Measurements from ENCODE around the gene DBI.
"Not testable (repeated sequence)": the region's sequence is repeated elsewhere in the genome, so short reads cannot be mapped to it uniquely, and the experiment has no call there.

DBI gene

DNA sequence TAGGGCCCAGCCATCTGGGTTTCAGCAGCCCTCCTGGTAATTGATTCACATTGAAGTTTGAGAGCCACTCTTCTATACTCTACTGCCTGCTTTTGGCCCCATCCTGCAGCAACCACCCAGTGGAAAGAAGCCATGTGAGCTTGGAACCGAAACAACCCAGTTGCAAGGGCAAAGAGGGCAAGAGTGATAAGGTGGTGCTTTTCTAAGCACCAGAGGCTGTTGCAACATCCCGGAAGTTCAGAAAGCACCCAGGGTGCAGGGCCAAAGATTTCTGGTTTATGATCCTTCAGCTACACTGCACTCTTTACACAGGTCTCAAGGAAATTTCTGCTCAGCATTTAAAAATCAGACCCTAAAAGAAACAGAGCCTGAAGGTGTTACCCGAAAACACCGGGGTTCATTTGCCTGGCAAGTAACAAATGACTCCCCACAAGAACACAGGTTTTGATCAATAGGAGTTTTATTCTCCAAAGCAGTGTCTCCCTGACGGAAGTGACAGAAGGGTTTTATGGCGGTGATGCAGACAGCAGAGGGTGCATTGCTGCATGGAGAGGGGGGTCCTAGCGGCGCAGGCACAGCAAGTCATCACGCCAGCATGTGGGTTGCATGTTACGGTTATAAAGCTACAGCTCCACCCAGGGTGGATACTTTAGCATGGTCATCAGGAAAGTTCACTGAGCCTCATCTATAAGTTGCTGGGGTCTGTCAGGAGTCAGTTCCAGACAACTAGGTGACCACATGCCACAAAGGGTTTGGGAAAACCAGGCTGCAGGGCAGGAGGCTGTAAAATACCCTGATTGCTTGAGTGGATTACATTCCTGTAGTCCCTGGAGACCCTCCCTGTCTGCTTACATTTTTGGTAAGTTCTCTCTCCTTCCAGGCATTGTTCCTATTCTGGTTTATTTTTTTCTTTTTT lies 36.1 kb downstream of the DBI start:
- Histone ChIP-seq H3K79me2 (ENCODE audit: control insufficient read depth, insufficient read depth, low read length, unreplicated experiment) (no peaks in the 10 kb centered on the region), H3K27ac (ENCODE audit: low read depth, low read length) (no peak overlapping the region), H2AFZ (ENCODE audit: low read length, unreplicated experiment) (no peak overlapping the region), H3K36me3 (ENCODE audit: insufficient read depth, low read length) (no peaks in the 10 kb centered on the region), H3K27me3 (ENCODE audit: insufficient read depth, low read length) (no peaks in the 10 kb centered on the region; the same call in 1 of the 2 replicates), H3K4me1 (ENCODE audit: control insufficient read depth, insufficient read depth, low read length, unreplicated experiment) (peaks cover 10% of the 10 kb centered on the region), H3K4me3 (ENCODE audit: low read depth, low read length) (no peak overlapping the region)

GRCh38 chr2:119403618-119404017 lies 36.8 kb downstream of the DBI start:
- H3K27ac ChIP-seq (ENCODE audit: low read depth, low read length); H3K36me3 ChIP-seq (ENCODE audit: insufficient read depth, low read length); H3K79me2 ChIP-seq (ENCODE audit: control insufficient read depth, insufficient read depth, low read length, unreplicated experiment); H3K27me3 ChIP-seq (ENCODE audit: insufficient read depth, low read length); H3K4me3 ChIP-seq (ENCODE audit: low read depth, low read length); H2AFZ ChIP-seq (ENCODE audit: low read length, unreplicated experiment): not testable (repeated sequence)
- peaks cover 10% of the 10 kb centered on the region for H3K4me1 ChIP-seq (ENCODE audit: control insufficient read depth, insufficient read depth, low read length, unreplicated experiment)

GRCh38 chr2:119405151-119405550 lies 38.4 kb downstream of the DBI start:
- H2AFZ ChIP-seq (ENCODE audit: low read length, unreplicated experiment): no peak overlapping the region
- peaks cover 10% of the 10 kb centered on the region for H3K4me1 ChIP-seq (ENCODE audit: control insufficient read depth, insufficient read depth, low read length, unreplicated experiment)
- no peak overlapping the region for H3K4me3 ChIP-seq (ENCODE audit: low read depth, low read length)
- no peaks in the 10 kb centered on the region for H3K79me2 ChIP-seq (ENCODE audit: control insufficient read depth, insufficient read depth, low read length, unreplicated experiment)
- H3K27ac ChIP-seq (ENCODE audit: low read depth, low read length): no peak overlapping the region
- H3K27me3 ChIP-seq (ENCODE audit: insufficient read depth, low read length): no peaks in the 10 kb centered on the region; the same call in 1 of the 2 replicates
- H3K36me3 ChIP-seq (ENCODE audit: insufficient read depth, low read length): no peaks in the 10 kb centered on the region

- H3K27ac ChIP-seq (ENCODE audit: low read depth, low read length): no peak overlapping the region
- H3K79me2 ChIP-seq (ENCODE audit: control insufficient read depth, insufficient read depth, low read length, unreplicated experiment): no peaks in the 10 kb centered on the region
- H3K36me3 ChIP-seq (ENCODE audit: insufficient read depth, low read length): no peaks in the 10 kb centered on the region
- H3K4me1 ChIP-seq (ENCODE audit: control insufficient read depth, insufficient read depth, low read length, unreplicated experiment): peaks cover 7% of the 10 kb centered on the region
- H3K4me3 ChIP-seq (ENCODE audit: low read depth, low read length): no peak overlapping the region
- peaks cover 7% of the 10 kb centered on the region; the same call in 1 of the 2 replicates for H3K27me3 ChIP-seq (ENCODE audit: insufficient read depth, low read length)
- no peak overlapping the region for H2AFZ ChIP-seq (ENCODE audit: low read length, unreplicated experiment)
Observed at GRCh38 chr2:119407430-119408220, 40.8 kb downstream of the DBI start.

- no peak overlapping the region for H3K27ac ChIP-seq (ENCODE audit: low read depth, low read length)
- no peaks in the 10 kb centered on the region for H3K36me3 ChIP-seq (ENCODE audit: insufficient read depth, low read length)
- H3K79me2 ChIP-seq (ENCODE audit: control insufficient read depth, insufficient read depth, low read length, unreplicated experiment): no peaks in the 10 kb centered on the region
- H3K4me1 ChIP-seq (ENCODE audit: control insufficient read depth, insufficient read depth, low read length, unreplicated experiment): peaks cover under 1% of the 10 kb centered on the region
- peaks cover 7% of the 10 kb centered on the region; the same call in 1 of the 2 replicates for H3K27me3 ChIP-seq (ENCODE audit: insufficient read depth, low read length)
- H3K4me3 ChIP-seq (ENCODE audit: low read depth, low read length): no peak overlapping the region
- H2AFZ ChIP-seq (ENCODE audit: low read length, unreplicated experiment): no peak overlapping the region
Observed at GRCh38 chr2:119408221-119408619, 41.4 kb downstream of the DBI start.

GRCh38 chr2:119409506-119409905 lies 42.7 kb downstream of the DBI start:
- H3K79me2 ChIP-seq (ENCODE audit: control insufficient read depth, insufficient read depth, low read length, unreplicated experiment): no peaks in the 10 kb centered on the region
- no peaks in the 10 kb centered on the region for H3K4me1 ChIP-seq (ENCODE audit: control insufficient read depth, insufficient read depth, low read length, unreplicated experiment)
- H2AFZ ChIP-seq (ENCODE audit: low read length, unreplicated experiment): no peak overlapping the region
- no peaks in the 10 kb centered on the region for H3K36me3 ChIP-seq (ENCODE audit: insufficient read depth, low read length)
- H3K4me3 ChIP-seq (ENCODE audit: low read depth, low read length): no peak overlapping the region
- H3K27ac ChIP-seq (ENCODE audit: low read depth, low read length): no peak overlapping the region
- H3K27me3 ChIP-seq (ENCODE audit: insufficient read depth, low read length): peaks cover 7% of the 10 kb centered on the region; the same call in 1 of the 2 replicates

DNA sequence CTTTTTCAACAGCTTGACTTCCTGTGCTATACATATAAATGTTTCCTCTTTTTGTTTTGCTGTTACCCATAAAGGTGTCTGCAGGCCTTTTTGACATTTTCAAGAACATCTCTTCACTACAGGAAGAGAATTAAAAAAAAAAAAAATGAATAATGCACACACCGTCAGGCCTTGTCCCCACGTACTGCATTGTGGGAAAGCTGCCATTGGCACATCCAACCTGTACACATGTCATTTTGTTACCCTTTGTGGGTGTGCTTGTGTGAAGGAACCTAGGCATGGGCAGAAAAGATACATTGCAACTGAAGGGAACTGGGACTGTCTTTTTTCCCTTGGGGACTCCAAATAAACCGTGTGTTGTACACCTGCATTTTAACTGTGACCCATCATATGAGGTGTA lies 48.1 kb downstream of the DBI start:
- H2AFZ ChIP-seq (ENCODE audit: low read length, unreplicated experiment): no peak overlapping the region
- no peaks in the 10 kb centered on the region for H3K79me2 ChIP-seq (ENCODE audit: control insufficient read depth, insufficient read depth, low read length, unreplicated experiment)
- peaks cover 19% of the 10 kb centered on the region for H3K27me3 ChIP-seq (ENCODE audit: insufficient read depth, low read length)
- no peak overlapping the region for H3K27ac ChIP-seq (ENCODE audit: low read depth, low read length)
- H3K4me3 ChIP-seq (ENCODE audit: low read depth, low read length): no peak overlapping the region
- H3K36me3 ChIP-seq (ENCODE audit: insufficient read depth, low read length): no peaks in the 10 kb centered on the region
- H3K4me1 ChIP-seq (ENCODE audit: control insufficient read depth, insufficient read depth, low read length, unreplicated experiment): peaks cover 9% of the 10 kb centered on the region

- no peak overlapping the region for H3K4me3 ChIP-seq (ENCODE audit: low read depth, low read length)
- H3K79me2 ChIP-seq (ENCODE audit: control insufficient read depth, insufficient read depth, low read length, unreplicated experiment): no peaks in the 10 kb centered on the region
- no peak overlapping the region for H3K27ac ChIP-seq (ENCODE audit: low read depth, low read length)
- no peak overlapping the region for H2AFZ ChIP-seq (ENCODE audit: low read length, unreplicated experiment)
- H3K4me1 ChIP-seq (ENCODE audit: control insufficient read depth, insufficient read depth, low read length, unreplicated experiment): peaks cover 9% of the 10 kb centered on the region
- H3K27me3 ChIP-seq (ENCODE audit: insufficient read depth, low read length): peaks cover 27% of the 10 kb centered on the region
- H3K36me3 ChIP-seq (ENCODE audit: insufficient read depth, low read length): no peaks in the 10 kb centered on the region
Observed at GRCh38 chr2:119415630-119416029, 48.9 kb downstream of the DBI start.

- H3K27ac ChIP-seq (ENCODE audit: low read depth, low read length): no peak overlapping the region
- H3K27me3 ChIP-seq (ENCODE audit: insufficient read depth, low read length): peaks cover 30% of the 10 kb centered on the region
- no peaks in the 10 kb centered on the region for H3K79me2 ChIP-seq (ENCODE audit: control insufficient read depth, insufficient read depth, low read length, unreplicated experiment)
- no peaks in the 10 kb centered on the region for H3K36me3 ChIP-seq (ENCODE audit: insufficient read depth, low read length)
- peaks cover 9% of the 10 kb centered on the region for H3K4me1 ChIP-seq (ENCODE audit: control insufficient read depth, insufficient read depth, low read length, unreplicated experiment)
- no peak overlapping the region for H2AFZ ChIP-seq (ENCODE audit: low read length, unreplicated experiment)
- H3K4me3 ChIP-seq (ENCODE audit: low read depth, low read length): no peak overlapping the region
Observed at GRCh38 chr2:119416299-119416923, 49.6 kb downstream of the DBI start.

GRCh38 chr2:119417908-119418307 lies 51.1 kb downstream of the DBI start:
- H3K27ac ChIP-seq (ENCODE audit: low read depth, low read length): no peak overlapping the region
- H3K4me1 ChIP-seq (ENCODE audit: control insufficient read depth, insufficient read depth, low read length, unreplicated experiment): peaks cover 9% of the 10 kb centered on the region
- H3K4me3 ChIP-seq (ENCODE audit: low read depth, low read length): no peak overlapping the region
- no peak overlapping the region for H2AFZ ChIP-seq (ENCODE audit: low read length, unreplicated experiment)
- no peaks in the 10 kb centered on the region for H3K79me2 ChIP-seq (ENCODE audit: control insufficient read depth, insufficient read depth, low read length, unreplicated experiment)
- no peaks in the 10 kb centered on the region for H3K36me3 ChIP-seq (ENCODE audit: insufficient read depth, low read length)
- peaks cover 42% of the 10 kb centered on the region for H3K27me3 ChIP-seq (ENCODE audit: insufficient read depth, low read length)

Data from ACC112 (cell line).